ENCODE results near the gene CDH8. TPM values are rescaled to one million over a fixed set of nuclear protein-coding genes. Genes with fewer than 3 reads are reported as not detected.
"Not testable (repeated sequence)": the region's sequence is repeated elsewhere in the genome, so short reads cannot be mapped to it uniquely, and the experiment has no call there.

CDH8 gene
- total and polyA plus RNA-seq, 2 donors (not counting 1 experiment from before 2014, with no cell fraction given) = not detected

GRCh38 chr16:61721544-61721943 lies 314.7 kb downstream of the CDH8 start:
- Histone ChIP-seq H3K4me3 (replicated peaks in 1 of 4; ENCODE audit: control extremely low read depth in 1 of 4, insufficient read depth in 1 of 4, low read depth in 3 of 4, low read length in 4 of 4) (no peak overlapping the region), H3K9ac (ENCODE audit: insufficient read depth, low read length) (no peak overlapping the region), H3K4me2 (ENCODE audit: extremely low read depth, insufficient read depth, low read length) (no peak overlapping the region), H3K36me3 (ENCODE audit: control insufficient read depth, insufficient read depth, low read length) (no peaks in the 10 kb centered on the region), H2AFZ (ENCODE audit: low read length) (no peak overlapping the region), H3K4me1 (ENCODE audit: control insufficient read depth, extremely low read depth, insufficient read depth, low read length) (no peaks in the 10 kb centered on the region), H3K27ac (ENCODE audit: insufficient read depth, low read length) (no peak overlapping the region), H3K79me2 (ENCODE audit: control insufficient read depth, insufficient read depth, low read length) (no peaks in the 10 kb centered on the region), H3K27me3 (ENCODE audit: control insufficient read depth, insufficient read depth, low read length) (no peaks in the 10 kb centered on the region), H3K9me3 (ENCODE audit: control insufficient read depth, insufficient read depth, low read depth, low read length) (no peaks in the 10 kb centered on the region), H4K20me1 (ENCODE audit: control insufficient read depth, extremely low read depth, insufficient read depth, low read length) (no peaks in the 10 kb centered on the region)
- DNase-seq (ENCODE audit: low read depth in 2 of 2) = no peak
- TF ChIP-seq EZH2 (IDR thresholded peaks at IDR 0.05; ENCODE audit: low read length, missing control alignments) = no peak
- no peak for TF ChIP-seq CTCF (conservative IDR thresholded peaks at IDR 0.05 in 1 of 2, IDR thresholded peaks at IDR 0.05 in 1 of 2; ENCODE audit: low read depth in 1 of 2, low read length in 2 of 2)

GRCh38 chr16:61715393-61715792 lies 320.8 kb downstream of the CDH8 start:
- TF ChIP-seq CTCF (conservative IDR thresholded peaks at IDR 0.05 in 1 of 2, IDR thresholded peaks at IDR 0.05 in 1 of 2; ENCODE audit: low read depth in 1 of 2, low read length in 2 of 2) (no peak), EZH2 (IDR thresholded peaks at IDR 0.05; ENCODE audit: low read length, missing control alignments) (no peak)
- H3K4me3 ChIP-seq (replicated peaks in 1 of 4; ENCODE audit: control extremely low read depth in 1 of 4, insufficient read depth in 1 of 4, low read depth in 3 of 4, low read length in 4 of 4) = no peak overlapping the region
- H3K27ac ChIP-seq (ENCODE audit: insufficient read depth, low read length) = no peak overlapping the region
- H4K20me1 ChIP-seq (ENCODE audit: control insufficient read depth, extremely low read depth, insufficient read depth, low read length) = no peaks in the 10 kb centered on the region
- no peak overlapping the region for H3K4me2 ChIP-seq (ENCODE audit: extremely low read depth, insufficient read depth, low read length)
- H3K9me3 ChIP-seq (ENCODE audit: control insufficient read depth, insufficient read depth, low read depth, low read length) = no peaks in the 10 kb centered on the region
- H3K27me3 ChIP-seq (ENCODE audit: control insufficient read depth, insufficient read depth, low read length) = no peaks in the 10 kb centered on the region
- H3K36me3 ChIP-seq (ENCODE audit: control insufficient read depth, insufficient read depth, low read length) = no peaks in the 10 kb centered on the region
- H3K79me2 ChIP-seq (ENCODE audit: control insufficient read depth, insufficient read depth, low read length) = no peaks in the 10 kb centered on the region
- H3K4me1 ChIP-seq (ENCODE audit: control insufficient read depth, extremely low read depth, insufficient read depth, low read length) = no peaks in the 10 kb centered on the region
- H3K9ac ChIP-seq (ENCODE audit: insufficient read depth, low read length) = no peak overlapping the region
- DNase-seq (ENCODE audit: low read depth in 2 of 2) = no peak
- H2AFZ ChIP-seq (ENCODE audit: low read length) = no peak overlapping the region

- no peak overlapping the region for H2AFZ ChIP-seq (ENCODE audit: low read length)
- H3K9ac ChIP-seq (ENCODE audit: insufficient read depth, low read length) = no peak overlapping the region
- no peaks in the 10 kb centered on the region for H3K4me1 ChIP-seq (ENCODE audit: control insufficient read depth, extremely low read depth, insufficient read depth, low read length)
- no peaks in the 10 kb centered on the region for H3K9me3 ChIP-seq (ENCODE audit: control insufficient read depth, insufficient read depth, low read depth, low read length)
- no peaks in the 10 kb centered on the region for H4K20me1 ChIP-seq (ENCODE audit: control insufficient read depth, extremely low read depth, insufficient read depth, low read length)
- no peaks in the 10 kb centered on the region for H3K27me3 ChIP-seq (ENCODE audit: control insufficient read depth, insufficient read depth, low read length)
- no peak overlapping the region for H3K4me2 ChIP-seq (ENCODE audit: extremely low read depth, insufficient read depth, low read length)
- no peaks in the 10 kb centered on the region for H3K36me3 ChIP-seq (ENCODE audit: control insufficient read depth, insufficient read depth, low read length)
- no peak for DNase-seq (ENCODE audit: low read depth in 2 of 2)
- TF ChIP-seq CTCF (conservative IDR thresholded peaks at IDR 0.05 in 1 of 2, IDR thresholded peaks at IDR 0.05 in 1 of 2; ENCODE audit: low read depth in 1 of 2, low read length in 2 of 2) = no peak
- no peak for TF ChIP-seq EZH2 (IDR thresholded peaks at IDR 0.05; ENCODE audit: low read length, missing control alignments)
- no peak overlapping the region for H3K4me3 ChIP-seq (replicated peaks in 1 of 4; ENCODE audit: control extremely low read depth in 1 of 4, insufficient read depth in 1 of 4, low read depth in 3 of 4, low read length in 4 of 4)
- no peak overlapping the region for H3K27ac ChIP-seq (ENCODE audit: insufficient read depth, low read length)
- H3K79me2 ChIP-seq (ENCODE audit: control insufficient read depth, insufficient read depth, low read length) = no peaks in the 10 kb centered on the region
These were observed 322.5 kb downstream of the CDH8 start for GRCh38 chr16:61713787-61714186.

- not testable (repeated sequence) for H3K4me3 ChIP-seq (replicated peaks in 1 of 4; ENCODE audit: control extremely low read depth in 1 of 4, insufficient read depth in 1 of 4, low read depth in 3 of 4, low read length in 4 of 4); H3K36me3 ChIP-seq (ENCODE audit: control insufficient read depth, insufficient read depth, low read length); DNase-seq (ENCODE audit: low read depth in 2 of 2); H4K20me1 ChIP-seq (ENCODE audit: control insufficient read depth, extremely low read depth, insufficient read depth, low read length); H3K27me3 ChIP-seq (ENCODE audit: control insufficient read depth, insufficient read depth, low read length); H3K4me2 ChIP-seq (ENCODE audit: extremely low read depth, insufficient read depth, low read length); H2AFZ ChIP-seq (ENCODE audit: low read length); H3K9ac ChIP-seq (ENCODE audit: insufficient read depth, low read length); H3K9me3 ChIP-seq (ENCODE audit: control insufficient read depth, insufficient read depth, low read depth, low read length); H3K79me2 ChIP-seq (ENCODE audit: control insufficient read depth, insufficient read depth, low read length); H3K27ac ChIP-seq (ENCODE audit: insufficient read depth, low read length); H3K4me1 ChIP-seq (ENCODE audit: control insufficient read depth, extremely low read depth, insufficient read depth, low read length)
These were observed 336.6 kb downstream of the CDH8 start for GRCh38 chr16:61699640-61700039.
